Measurements from ENCODE around the gene RPS6KA5.
A peak's percentile ranks its signal among the peaks of the same experiment; 100 is the strongest.
"Not testable (repeated sequence)": the region's sequence is repeated elsewhere in the genome, so short reads cannot be mapped to it uniquely, and the experiment has no call there.

Gene RPS6KA5

DNA sequence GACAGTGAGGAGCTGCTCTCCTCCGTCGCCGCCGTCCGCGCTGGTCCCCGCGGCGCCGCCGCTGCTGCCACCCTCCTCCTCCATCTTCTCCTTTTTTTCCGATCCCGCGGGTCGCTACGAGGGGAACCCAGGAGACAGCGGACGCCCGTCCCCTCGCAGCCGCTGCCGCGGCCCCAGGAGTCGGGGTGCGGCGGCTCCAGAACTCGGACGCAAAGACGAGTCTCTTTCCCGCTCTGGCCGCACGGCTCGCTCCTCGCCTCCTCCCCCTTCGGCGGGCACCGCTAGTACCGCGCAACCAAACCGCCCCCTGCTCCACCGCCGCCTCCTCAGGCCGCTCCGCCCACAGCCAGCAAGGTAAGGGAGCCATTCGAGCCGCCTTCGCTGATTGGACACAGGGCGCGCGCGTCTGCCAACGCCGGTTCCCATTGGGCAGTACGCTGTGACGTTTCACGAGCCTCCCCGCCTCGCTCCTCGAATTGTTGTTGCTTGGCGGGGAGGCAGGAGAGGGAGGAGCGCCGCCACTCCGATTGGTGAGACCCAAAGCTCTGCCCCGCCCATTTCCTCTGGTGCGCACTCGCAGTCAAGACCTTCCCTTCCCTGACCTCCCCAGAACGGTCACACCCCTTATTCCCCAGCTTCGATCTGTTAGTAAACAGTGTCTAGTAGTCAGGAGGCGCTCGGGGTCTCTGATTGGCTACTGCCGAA is at the start of gene RPS6KA5:
Gene RPS6KA5, minus strand, starts transcription at position 291 of the 705 bp plus-strand sequence. Its CDS starts 207 bp downstream, at position 84.
- DNase-seq: peak; percentile 99

DNA sequence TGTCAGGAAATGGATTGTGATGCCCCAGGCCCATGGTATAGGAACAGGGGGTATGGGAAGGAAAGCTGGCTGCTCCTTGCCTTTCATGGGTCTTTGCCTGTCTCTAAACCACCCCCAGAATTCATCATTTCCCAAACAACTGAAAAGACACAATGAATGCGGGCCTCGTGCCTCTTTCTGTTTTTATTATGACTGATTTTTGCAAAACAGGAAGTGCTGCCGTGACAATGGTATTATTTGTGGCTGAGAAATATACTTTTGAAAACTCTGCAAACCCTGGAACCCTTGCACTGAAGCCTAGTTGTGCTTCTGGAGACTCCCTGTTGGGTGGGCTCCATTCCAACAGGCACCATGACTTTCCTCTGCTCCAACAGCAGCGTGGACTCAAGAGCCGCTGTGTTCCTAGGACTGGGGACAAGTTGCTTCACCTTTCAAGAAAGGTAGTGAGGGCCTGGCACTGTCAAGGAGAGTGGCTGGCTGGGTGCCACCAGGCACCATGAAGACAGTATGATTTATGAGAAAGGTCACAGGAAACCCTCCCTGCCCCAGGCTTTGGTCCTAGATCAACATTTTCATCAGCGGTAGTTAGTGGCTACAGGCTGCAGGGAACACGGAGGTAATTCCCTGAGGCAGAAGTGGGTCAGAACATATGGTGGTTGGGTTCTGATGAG is 48.6 kb upstream of the RPS6KA5 start:
- DNase-seq: peak; percentile 6

DNA sequence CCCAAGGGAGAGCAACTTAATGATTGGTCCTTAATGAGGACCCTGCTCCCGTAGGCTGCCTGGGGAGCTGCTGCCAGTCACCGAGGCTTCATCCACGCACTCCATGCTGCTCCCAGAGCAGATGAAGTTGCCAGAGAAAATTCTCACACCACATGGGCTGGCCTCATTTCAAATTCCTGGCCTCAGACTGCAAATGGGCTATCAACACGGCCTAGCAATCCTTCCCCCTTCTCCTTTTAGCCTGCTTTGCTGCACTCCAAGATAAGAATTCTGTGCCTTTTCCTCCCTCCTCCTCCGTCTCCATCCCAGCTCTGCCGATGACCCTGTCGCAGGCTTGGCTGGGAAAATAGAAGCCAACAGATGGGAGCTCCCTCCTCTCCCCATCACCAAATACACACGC is 42.7 kb upstream of the RPS6KA5 start:
- DNase-seq: no peak

DNA sequence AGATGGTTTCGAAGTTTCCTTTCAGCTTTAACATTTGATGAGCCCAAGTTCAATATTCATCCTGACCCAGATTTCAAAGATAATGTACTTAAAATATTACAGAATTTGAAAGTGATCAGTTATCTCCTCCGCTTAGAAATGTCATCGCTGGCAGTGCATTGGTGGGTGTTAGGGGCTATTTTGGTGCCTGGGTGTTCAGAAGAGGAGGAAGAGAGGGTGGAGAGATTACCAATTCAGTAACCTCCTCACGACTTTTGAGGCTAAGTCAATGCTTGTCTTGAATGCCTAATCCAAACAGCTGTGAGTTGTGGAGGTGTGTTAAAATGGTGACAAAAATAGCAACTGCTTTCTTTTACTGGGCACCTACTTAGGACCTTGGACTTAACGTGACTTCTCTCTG is 39.7 kb upstream of the RPS6KA5 start:
- DNase-seq: no peak

DNA sequence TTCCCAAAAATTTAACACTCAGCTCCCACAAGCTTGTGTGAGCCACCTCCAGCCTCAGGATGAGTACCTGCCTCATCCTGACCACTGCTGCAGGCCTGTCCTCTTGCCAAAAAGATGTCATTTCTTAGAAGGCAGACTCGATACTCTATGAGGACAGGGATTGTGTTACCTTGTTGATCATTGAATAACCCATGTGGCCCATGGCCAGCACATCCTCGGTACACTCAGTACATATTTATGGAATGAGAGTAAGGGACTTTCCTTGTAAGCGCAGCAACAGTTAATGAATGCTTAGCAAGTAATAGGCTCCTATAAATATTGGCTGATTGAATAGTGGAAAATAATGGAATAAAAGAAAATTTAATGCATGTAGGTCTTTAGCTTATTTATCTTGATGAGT is 38.1 kb upstream of the RPS6KA5 start:
- no peak for DNase-seq

DNA sequence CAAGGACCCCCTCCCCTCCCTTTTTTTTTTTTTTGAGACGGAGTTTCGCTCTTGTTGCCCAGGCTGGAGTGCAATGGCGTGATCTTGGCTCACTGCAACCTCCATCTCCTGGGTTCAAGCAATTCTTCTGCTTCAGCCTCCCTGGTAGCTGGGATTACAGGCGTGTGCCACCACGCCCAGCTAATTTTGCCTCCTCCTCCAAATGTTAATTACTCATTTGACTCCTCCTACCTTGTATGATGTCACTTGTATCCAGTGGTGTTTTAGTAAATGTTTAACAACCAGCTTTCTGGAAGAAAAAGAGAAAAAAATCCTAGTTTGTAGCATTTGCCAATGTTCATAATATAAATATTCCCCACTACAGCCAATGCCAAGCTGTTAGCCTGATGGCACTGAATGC is 37.2 kb upstream of the RPS6KA5 start:
- not testable (repeated sequence) for DNase-seq

DNA sequence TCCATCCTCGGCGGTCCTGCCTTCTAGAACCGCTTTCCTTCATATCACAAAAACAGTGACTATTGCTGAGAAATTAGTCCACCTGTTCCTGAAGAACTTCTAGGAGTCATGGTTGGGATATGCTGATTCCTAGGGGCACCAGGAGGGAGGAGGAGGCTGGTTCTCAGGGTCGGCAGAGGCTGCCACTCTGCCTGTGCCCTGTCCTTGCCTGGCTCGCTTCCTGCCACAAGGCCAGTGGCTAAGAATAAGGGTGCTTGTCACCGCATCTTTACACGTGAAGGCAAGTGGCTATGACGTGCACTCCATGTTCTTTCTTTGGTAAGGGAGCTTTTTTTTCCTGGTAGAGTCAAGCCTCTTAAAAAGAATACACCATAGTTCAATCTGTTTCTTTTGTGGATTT is 34.7 kb upstream of the RPS6KA5 start:
- no peak for DNase-seq

DNA sequence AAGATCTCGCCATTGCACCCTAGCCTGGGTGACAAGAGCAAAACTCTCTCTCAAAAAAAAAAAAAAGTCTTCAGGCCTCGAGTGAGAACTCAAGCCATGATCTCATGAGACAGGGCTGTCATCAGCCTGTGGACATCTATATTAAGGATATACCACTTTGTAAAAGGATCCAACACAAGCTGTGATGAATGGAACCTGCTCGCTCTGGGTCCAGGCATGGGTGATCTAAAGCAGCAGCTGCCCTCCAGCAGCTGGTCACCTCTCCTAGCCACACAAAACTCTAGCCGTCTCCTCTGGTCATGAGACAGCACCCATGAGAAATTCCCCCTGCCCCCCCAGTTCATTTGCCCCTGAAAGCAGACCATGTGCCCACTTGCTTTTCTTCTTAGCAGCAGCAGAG is 34.3 kb upstream of the RPS6KA5 start:
- no peak for DNase-seq

DNA sequence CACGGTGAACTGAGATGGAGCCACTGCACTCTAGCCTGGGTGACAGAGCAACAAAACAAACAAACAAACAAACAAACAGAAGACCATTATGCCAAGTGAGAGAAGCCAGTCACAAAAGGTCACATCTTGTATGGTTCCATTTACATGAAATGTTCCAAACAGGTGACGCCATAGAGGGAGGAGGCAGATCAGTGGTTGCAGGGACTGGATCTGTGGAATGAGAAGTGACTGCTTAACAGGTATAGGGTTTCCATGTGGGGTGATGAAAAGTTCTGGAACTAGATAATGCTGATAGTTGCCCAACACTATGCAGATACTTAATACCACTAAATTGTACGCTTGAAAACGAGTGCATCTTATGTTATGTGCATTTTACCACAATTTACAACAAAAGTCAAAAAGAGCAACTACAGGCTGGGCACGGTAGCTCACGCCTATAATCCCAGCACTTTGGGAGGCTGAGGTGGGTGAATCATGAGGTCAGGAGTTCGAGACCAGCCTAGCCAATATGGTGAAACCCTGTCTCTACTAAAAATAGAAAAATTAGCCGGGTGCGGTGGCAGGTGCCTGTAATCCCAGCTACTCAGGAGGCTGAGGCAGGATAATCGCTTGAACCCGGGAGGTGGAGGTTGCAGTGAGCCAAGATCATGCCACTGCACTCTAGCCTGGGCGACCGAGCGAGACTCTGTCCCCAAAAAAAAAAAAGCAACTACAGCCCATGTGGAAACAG is 33.5 kb upstream of the RPS6KA5 start:
- DNase-seq: not testable (repeated sequence)

DNA sequence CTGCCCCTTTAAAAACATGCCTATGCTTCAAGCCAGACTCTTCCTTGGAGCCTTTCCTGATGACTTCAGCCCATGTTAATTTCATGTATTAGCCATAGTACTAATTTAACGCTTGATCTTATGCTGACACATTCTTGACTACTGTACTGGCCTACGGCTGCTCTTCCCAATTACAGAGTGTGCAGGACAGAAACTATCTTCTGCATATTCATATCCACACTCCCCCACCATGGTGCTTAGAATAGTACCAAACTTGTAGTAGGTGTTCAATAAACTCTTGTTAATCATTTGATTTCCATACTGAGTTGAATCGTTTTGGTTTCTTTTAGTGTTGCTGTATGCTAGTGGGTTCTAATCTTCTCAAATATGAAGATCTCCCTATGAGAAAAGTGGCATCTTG is 31.6 kb upstream of the RPS6KA5 start:
- no peak for DNase-seq

DNA sequence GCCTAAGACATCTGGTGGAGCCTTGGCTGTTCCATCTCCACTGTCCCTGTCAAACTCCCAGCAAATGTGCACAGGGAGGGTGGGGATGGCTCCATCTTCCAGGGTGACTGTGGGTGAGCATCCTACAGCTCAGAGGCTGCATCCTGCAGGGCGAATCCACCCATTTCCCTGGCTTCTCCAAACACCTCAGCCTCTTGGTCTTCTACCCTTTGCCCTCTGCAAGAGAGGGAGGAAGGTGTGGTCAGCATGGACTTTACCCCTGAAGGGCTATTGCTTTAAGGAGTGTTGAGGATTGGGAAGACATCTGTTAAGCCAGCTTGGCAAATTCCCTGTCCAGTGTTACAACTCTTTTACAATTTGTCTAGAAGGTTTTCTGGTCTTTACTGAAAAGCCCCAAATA is 30.3 kb upstream of the RPS6KA5 start:
- DNase-seq: no peak

DNA sequence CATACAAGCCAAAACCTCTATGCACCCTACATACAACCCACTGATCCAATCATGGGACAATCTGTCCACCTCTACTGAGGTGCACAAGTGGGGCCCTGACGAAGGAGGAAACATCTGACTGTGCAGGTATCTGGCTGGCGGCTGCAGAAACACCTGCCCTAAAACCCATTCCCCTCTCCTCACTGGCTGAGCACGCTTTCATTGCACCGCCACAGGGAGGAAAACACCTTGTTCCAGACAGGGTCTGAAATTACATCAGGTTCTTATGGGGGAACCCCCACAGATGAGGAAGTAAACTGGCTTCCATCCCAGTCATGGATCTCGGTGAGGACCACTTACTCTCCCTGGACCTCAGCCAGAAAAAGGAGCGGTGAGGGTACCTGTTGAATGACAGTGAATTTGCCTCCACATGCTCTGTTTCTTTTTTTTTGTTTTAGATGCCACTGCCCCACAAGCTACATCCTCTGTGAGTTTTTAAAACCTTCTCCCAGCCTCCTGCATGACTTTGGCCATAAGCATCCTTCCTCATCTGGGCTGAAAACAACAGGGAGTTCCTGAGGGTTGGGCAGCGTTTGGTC is 29.6 kb upstream of the RPS6KA5 start:
- no peak for DNase-seq

DNA sequence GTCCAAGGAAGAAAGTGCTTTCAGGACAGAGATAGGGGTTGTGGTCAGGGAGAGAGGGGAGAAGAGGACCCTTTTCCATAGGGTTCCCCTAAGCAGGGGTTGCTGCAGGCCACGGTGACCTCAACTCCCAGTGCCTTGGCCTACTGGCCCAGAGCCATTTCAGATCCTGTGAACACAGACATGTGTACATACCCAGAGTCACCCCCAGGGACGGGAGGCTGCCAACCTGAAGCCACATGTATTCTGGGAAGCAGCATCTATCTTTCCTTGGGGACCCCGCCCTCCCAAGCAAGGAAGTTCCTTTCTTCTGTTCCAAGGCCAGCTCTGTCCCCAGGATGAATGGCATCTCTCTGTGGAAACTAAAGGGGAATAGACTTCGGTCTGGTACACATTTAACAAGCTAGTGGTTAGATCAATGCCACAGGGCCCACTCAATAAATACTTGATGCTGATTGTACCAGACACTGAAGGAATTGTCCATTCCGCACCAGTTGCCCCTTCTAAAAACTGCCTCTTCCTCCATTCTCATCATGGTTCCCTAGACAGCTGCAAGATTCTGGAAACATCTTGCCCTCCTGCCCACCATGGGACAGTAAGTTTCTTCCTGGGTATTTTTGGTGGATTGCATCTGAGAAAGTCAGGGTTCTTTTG is 28.3 kb upstream of the RPS6KA5 start:
- no peak for DNase-seq

DNA sequence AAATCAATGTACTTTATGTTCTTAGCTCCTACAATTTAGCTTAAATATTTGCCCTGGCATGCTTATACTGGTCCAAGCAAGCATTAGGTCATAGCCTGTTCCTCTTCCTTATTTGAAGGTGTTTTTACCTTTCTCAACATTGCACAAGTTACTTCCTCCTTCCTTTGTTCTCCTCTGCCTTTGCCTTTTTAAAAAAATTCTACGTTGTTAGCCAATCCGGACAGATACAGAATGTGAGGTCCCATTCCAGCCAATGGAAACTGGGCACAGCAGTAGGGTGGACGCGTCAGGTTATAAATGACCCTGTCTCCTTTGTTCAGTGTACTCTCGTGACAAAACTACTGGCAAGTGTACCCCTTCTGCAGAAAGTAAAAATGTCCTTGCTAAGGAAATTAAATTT is 27.0 kb upstream of the RPS6KA5 start:
- not testable (repeated sequence) for DNase-seq

DNA sequence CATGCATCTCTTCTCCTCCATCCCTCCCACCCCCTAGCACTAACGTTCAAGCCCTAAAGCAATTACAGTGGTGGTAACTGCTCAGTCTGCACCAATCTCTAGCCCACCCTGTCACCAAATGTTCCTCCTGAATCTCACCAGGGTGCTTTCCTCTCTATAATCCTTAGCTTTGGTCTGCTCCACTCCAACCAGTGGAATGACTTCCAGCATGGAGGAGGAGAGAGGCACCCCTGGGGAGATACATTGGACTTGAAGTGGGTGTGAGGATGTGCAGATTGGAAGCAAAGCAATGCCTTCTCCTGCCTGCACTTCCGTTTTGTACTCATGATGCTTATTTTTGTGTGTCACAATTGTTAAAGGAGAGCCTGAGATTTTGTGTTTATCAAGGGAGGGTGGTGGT is 24.1 kb upstream of the RPS6KA5 start:
- DNase-seq: no peak

DNA sequence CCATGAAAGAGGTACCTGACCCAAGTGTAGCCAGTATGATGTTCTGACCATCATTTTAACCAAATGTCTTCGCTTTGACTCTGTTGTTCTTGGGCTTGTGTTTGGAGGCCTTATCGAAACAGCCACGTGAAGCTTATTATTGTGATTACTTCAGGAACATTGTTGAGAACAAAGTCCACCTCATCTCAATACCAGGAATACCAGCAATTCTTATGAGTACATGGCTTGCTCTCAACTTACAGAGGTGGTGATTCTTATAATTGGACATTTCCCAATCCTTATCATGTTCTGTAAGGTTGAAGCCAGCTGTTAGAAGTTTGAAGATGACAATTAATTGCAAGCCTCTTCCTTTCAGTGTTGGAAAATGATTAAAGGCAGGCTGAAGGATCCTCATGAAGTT is 21.8 kb upstream of the RPS6KA5 start:
- no peak for DNase-seq

DNA sequence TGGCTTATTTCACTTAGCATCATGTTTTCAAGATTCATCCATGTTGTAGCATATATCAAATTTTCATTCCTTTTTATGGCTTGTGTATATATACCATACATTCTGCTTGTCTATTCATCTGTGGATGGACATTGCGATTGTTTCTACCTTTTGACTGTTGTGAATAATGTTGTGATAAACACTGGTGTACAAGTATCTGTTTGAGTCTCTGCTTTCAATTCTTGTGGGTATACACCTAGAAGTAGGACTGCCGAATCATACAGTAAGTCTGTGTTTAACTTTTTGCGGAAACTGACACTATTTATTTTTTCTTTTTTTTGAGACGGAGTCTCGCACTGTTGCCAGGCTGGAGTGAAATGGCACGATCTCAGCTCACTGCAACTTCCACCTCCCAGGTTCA is 19.6 kb upstream of the RPS6KA5 start:
- no peak for DNase-seq

DNA sequence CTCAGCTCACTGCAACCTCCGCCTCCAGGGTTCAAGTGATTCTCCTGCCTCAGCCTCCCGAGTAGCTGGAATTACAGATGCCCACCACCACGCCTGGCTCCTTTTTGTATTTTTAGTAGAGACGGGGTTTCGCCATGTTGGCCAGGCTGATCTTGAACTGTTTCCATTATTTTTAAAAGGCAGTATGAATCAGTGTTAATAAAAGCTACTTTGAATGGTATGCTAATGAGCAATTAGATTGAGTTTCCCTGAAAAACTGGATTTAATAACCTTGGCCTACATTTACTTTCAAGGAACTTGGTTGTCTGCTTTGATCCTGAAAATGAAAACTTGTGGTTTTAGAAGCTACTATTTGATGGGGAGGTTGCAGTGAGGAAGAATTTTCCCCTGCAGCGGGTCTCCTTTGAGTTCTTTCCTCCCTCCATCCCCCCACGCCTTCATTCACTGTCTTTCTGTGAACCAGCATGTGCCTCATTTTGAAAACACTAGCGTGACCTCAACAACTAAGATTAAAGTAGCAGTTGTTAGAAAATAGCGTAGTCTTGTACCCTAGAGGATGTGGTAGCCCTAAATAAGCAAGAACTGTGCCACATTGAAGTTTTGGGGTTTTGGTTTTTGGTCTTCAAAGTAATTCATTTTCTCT is 17.8 kb upstream of the RPS6KA5 start:
- no peak for DNase-seq

DNA sequence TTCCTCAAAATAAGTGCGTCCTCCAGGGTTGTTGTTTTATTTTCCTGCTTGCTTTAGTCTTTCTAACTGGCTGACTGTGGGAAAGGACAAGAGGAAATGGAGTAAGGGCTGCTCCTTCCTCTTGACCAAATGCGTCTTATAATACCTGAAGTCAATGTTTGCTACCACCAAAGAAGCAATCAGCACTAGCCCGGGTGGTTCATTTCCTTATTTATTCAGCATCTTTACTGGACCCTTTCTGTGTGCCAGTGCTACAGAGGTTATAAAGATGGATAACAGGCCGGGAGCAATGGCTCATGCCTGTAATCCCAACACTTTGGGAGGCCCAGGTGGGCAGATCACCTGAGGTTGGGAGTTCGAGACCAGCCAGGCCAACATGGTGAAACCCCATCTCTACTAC is 15.1 kb upstream of the RPS6KA5 start:
- no peak for DNase-seq

DNA sequence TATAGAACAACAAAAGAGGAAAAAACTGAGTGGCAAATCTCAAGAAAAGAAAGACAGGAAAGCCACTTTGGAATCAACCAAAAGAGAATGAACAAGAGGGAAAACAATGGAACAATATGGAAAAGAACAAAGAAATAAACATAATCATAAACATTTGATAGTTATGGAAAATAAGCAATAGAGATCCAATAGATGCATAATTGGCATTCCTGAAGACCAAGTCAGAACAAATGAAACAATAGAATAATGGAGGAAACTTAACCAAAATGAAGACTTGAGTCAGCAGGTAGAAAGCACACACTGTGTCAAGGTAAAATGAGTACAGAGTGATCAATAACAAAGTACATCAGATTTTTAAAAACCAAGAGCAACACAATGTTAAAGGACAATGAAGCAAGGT is 10.1 kb upstream of the RPS6KA5 start:
- DNase-seq: no peak

DNA sequence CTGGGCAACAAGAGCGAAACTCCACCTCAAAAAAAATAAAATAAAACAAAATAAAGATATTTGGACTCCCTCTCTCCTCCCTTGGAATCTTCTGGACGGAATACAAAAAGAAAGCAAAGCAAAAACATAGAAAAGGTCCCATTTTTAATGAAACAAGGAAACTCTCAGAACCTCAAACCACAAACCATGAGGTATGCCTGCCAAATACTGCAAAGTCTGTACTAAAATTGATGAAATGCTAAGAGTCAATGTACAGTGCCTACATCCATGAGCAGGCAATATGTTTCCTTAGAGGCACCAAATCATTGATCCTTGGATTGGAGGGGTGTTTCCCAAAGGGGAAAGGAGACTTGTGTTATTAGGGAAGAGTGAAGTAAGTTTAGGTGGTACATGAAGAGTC is 8.2 kb upstream of the RPS6KA5 start:
- DNase-seq: no peak

DNA sequence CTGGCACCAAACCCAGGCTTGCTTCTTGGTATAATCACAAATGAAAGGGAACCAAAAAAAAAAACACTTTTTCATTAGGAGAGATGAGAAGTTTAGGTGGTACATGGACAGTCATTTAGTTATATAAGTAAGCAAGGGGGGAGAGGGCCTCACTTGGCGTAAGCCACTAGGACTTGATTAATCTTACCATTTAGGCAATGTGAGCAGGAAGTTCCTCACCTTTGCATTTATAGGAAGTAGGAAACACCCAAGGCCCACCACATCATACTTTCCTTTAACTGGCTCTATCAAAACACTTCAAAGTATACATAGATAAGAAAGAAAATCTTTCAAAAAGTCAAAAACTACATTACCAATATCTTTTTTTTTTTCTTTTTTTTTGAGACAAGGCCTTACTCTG is 6.7 kb upstream of the RPS6KA5 start:
- DNase-seq: no peak

DNA sequence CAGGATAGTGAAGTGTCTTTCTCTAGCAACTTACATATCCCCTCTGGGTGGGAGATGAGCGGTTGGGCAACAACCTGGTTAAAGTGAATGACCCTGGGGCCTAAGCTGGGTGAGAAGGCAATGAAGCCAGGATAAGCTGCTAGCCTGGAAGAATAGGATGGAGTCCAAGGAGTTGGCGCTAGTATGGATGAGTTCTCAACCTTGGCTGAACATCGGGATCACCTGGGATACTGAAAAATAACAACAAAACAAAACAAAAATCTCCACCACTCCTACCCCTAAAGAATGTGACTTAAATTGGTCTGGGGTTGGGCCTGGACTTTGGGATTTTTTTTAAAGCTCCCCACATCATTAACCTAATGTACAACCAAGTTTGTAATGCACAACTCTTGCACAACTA is 4.8 kb upstream of the RPS6KA5 start:
- no peak for DNase-seq
